NOMO-1 (cell line): ENCODE data around the gene B3GALT2.
"Not testable (repeated sequence)": the region's sequence is repeated elsewhere in the genome, so short reads cannot be mapped to it uniquely, and the experiment has no call there.

Experiments used
- DNase-seq, 2 experiments: peaks; one replicate each; lab custom pipeline; 2025; ENCODE audit not compliant: unreplicated experiment in 2 of 2; lab: John Stamatoyannopoulos, UW

B3GALT2 gene

DNA sequence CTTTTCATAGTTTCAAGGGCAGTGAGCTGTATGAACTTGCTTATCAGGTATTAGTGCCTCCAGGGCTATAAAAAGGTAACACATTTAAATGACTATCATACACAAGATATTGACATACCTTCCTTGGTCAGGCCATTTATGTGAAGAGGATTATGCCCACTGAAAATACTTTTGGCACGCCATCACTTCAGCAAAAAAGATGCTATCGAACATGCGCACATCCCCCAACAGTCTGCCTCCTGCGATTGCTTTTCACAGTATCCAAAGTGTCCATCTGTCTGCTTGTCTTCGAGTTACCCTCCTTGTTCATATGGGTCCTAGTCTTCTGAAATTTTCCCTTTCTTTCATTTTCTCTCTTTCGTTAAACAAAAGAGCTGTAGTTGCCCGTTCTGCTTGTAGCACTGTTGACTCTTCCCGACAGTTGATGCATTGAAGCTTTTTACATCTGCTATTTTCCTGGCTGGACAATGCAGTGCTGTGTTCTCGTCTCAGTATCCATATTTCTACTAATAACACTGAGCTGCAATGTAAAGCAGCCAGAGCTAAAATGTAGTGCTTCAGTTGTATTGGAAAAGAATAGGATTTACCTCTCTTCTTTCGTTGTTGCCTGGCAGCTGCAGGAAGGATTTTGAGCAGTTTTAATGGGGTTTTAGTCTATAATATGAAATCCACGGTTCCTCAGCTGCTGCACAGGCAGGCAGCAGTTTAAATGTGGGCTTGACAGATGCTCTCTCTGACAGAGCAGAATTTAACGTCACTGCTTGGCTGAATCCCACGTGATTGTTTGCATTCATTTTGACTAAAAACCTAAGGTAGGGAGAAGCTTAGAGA is at the start of gene B3GALT2:
Gene B3GALT2, minus strand, starts transcription at position 713 of the 831 bp plus-strand sequence. CDS start 5,051 bp downstream, outside the sequence.
- no peak for DNase-seq

DNA sequence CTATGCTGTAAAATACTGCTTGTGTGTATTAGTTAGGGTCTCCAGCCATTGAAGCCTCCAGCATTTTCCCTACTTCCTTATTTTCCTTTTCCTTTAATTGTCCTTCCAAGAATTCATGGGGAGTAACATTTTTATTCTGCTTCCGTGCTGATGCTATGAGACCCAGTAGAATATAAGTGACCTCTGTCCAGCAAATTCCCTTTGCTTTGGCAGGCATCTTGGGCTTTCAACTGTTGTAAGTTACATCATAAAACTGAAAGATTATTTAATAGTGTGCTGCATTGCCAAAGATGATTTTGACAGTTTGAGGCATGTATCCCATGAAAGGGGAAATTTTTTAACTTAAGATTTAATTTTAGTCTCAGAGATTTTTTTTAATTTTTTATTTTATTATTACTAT is 48.1 kb upstream of the B3GALT2 start:
- DNase-seq: no peak

- DNase-seq: not testable (repeated sequence)
These were observed 44.7 kb upstream of the B3GALT2 start for GRCh38 chr1:193231146-193231545.

GRCh38 chr1:193229136-193229535 is 42.7 kb upstream of the B3GALT2 start:
- no peak for DNase-seq

DNA sequence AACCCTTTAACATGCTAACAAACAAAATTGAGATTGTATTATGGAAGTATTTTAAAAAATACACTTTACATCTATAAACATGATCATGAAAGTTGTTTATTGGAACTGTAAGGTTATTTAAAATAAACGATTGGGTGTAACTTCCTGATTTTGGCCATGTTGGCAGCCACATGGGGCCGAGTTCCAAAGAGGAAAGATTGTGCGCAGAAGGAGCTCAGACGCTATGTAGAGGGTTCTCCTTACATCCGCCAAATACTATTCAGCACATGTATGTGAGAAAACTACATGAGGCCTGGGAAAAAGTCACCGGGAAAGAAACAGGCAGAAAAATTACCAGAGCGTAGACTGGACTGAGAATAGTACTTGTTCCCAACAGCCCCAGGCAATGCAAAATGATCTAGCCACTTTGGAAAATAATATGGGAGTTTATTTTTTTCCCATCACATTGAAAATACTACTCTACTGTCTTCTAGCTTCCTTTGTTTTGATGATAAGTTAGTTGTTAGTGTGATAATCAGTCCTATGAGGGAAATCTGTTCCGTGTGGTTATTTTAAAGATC is 35.7 kb upstream of the B3GALT2 start:
- no peak for DNase-seq

DNA sequence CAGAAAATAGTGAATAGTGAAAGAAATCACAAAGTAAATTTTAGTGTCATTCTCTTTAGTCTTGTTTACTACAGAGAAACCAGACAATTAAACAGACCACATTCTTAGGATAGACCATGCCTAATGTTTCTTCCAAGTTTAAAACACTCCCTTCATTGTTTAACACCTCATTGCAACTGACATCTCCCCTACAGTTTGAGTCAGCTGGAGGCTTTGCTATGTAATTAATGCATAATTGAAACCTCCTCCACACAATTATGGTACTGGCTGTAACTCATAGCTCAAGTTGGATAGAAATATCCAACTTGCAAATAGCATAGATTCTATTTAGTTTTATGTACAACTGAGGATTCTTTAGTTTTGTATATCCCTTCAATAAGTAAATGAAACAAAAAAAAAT is 35.2 kb upstream of the B3GALT2 start:
- DNase-seq: no peak

DNA sequence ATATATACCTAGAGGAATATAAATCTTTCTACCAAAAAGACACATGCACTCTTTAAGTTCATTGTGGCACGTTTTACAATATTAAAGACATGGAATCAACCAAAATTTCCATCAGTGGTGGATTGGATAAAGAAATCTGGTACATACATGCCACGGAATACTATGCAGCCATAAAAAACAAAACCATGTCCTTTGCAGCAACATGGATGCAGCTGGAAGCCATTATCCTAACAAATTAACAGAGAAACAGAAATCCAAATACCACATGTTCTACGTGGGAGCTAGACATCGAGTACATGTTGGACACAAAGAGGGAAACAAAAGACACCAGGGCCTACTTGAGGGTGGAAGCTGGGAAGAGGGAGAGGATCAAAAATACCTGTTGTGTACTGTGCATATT is 33.0 kb upstream of the B3GALT2 start:
- DNase-seq: no peak

GRCh38 chr1:193216920-193217319 is 30.5 kb upstream of the B3GALT2 start:
- DNase-seq: no peak

DNA sequence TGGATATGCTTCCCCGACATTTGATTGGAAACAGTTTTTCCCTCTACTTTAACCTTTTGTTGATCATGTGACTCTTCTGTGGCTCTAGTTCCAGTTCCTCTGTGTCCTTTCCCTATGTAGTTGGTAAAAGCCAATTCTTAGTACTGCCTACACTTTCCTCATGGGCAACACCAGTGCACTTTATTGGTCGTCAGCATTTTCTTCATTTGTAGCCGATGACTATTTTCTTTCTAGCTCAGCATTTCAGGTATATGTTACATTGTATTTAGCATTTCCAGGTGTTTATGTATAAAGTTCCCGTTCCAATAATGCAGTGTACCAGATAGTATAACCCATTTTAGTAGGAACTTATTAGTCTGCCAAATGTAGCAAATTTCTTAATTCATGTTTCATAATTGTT is 27.6 kb upstream of the B3GALT2 start:
- DNase-seq: no peak

GRCh38 chr1:193212637-193213036 is 26.2 kb upstream of the B3GALT2 start:
- no peak for DNase-seq

DNA sequence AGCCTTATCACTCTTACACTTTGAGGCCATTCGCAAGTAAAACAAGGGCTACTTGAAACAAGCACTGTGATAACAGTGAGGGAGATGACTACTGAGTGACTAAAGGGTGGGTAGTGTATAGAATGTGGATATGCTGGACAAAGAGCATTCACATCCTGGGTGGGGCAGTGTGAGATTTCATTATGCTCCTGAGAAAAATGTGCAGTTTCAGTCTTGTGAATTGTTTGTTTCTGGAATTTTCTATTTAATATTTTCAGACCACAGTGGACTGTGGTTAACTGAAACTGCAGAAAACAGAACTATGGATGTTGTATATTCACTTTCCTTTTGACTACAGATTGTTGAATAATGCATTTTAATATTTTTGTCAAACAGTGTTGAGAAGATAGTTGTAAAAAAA is 25.1 kb upstream of the B3GALT2 start:
- no peak for DNase-seq

DNA sequence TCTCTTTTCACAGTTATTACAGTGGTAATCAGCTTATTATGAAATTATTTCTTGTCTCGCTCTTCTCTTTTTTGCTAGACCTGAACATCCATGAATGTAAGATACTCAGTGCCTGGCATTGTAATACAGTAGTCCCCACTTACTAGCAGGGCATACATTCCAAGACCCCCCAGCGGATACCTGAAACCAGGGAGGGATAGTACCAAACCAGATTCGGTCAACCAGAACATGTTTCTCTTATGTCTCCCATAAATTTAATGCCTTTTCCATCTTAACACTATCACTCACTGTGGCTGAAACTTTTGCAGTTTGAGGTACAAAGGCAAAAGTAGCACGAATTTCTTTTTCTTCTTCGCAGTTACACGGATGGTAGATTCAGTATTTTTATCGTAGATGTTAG is 24.6 kb upstream of the B3GALT2 start:
- DNase-seq: no peak

- no peak for DNase-seq
These were observed 14.6 kb upstream of the B3GALT2 start for GRCh38 chr1:193201021-193201420.

GRCh38 chr1:193199940-193200339 is 13.5 kb upstream of the B3GALT2 start:
- DNase-seq: no peak

GRCh38 chr1:193192586-193192985 is 6.2 kb upstream of the B3GALT2 start:
- DNase-seq: no peak

GRCh38 chr1:193190096-193190744 is 3.8 kb upstream of the B3GALT2 start:
- no peak for DNase-seq

DNA sequence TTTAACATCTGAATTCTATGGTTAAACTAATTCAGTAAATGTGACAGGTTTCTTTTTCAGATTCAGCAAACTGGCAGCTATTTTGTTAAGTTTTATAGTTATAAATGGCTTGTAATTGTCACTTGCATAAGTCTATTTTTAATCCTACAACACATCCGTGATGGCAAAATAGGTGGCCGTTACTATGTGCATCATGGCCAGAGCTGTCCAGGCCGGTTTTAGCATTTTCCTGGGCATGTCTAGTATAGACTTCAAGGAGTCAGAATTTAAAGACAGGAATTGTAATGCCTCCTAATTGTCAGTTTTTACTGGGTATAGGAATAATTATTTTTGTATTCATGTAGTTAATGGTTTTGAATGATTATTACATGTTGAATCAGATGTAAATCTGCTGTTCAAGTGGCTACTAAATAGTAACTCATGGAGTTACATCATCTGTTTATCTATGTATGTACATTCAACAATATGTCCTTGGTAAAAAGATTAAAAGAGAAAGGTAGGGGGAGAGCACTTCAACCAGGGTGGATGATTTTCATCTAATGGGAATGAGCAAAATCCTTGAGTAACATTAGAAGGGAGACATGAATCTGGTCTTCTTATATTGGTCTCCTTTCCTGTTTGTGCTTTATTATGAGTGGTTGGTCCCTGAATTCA is 3.2 kb upstream of the B3GALT2 start:
- no peak for DNase-seq

DNA sequence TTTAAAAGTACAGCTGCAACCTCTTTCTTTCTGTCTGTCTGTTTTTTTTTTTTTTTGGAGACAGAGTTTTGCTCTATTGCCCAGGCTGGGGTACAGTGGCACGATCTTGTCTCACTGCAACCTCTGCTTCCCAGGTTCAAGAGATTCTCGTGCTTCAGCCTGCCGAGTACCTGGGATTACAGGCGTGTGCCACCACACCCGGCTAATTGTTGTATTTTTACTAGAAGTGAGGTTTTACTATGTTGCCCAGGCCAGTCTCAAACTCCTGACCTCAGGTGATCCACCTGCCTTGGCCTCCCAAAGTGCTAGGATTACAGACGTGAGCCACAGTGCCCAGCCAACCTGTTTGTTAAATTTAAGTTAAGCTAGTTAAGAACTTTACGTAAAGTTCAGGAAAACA is 2.5 kb upstream of the B3GALT2 start:
- not testable (repeated sequence) for DNase-seq

GRCh38 chr1:193187114-193187513 is 701 bp upstream of the B3GALT2 start:
- DNase-seq: no peak

GRCh38 chr1:193185211-193185610 is 1.2 kb downstream of the B3GALT2 start:
- DNase-seq: no peak

DNA sequence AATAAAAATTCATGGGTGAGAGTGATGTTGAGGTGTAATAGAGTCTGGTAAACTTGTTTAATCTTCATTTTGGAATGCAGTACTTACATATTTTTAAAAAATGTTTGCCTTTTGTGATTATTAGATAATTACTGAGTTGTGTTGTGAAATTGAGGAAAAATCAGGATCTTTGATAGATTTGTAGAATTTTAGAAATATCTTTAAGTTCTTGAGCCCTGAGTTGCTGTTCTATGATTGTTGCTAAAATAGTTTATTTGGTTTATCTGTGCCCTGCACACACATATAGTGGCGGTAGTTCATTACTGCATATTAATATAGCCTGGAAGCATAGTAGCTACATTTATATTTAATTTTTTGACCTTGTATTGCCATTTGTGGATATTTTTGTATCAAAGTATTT is 1.6 kb downstream of the B3GALT2 start:
- DNase-seq: no peak
